Kidney epithelial cell (primary cell): ENCODE data around the gene LRP1-AS. TPM values are rescaled to one million over a fixed set of nuclear protein-coding genes. Genes with fewer than 3 reads are reported as not detected.

ENCODE experiments used
- DNase-seq: peaks from one replicate; pipeline ENCODE4 v3.0.0-alpha.2; 2010; ENCODE audit warnings: low read depth
- H3K27me3 ChIP-seq: 2 replicates; pipeline ENCODE4 v1.6.0; 2011; ENCODE audit warnings: low read length; ENCODE audit not compliant: control insufficient read depth, insufficient read depth
- H3K36me3 ChIP-seq: 2 replicates; pipeline ENCODE4 v1.5.1; 2011; ENCODE audit warnings: low read length; ENCODE audit not compliant: control insufficient read depth, insufficient read depth
- H3K4me3 ChIP-seq: 2 replicates; pipeline ENCODE4 v1.5.1; 2011; ENCODE audit warnings: low read depth, mild to moderate bottlenecking, control low read depth, low read length
- CTCF ChIP-seq: IDR thresholded peaks from 2 replicates; pipeline ENCODE4 v1.5.1; 2011; ENCODE audit warnings: mild to moderate bottlenecking, moderate library complexity, low read length, control low read depth, inconsistent platforms; ENCODE audit not compliant: insufficient read depth, poor library complexity, severe bottlenecking
- total RNA-seq: library from RNA; depleted of rRNA; stranded (reverse); fragments of >200 nt; gene quantifications from 2 replicates; pipeline ENCODE4 v1.2.3, GENCODE V29; 2015

The LRP1-AS gene
- total RNA-seq, 1 donor from 2014 or later = not detected

GRCh38 chr12:57112492-57113294 is 34.7 kb downstream of the LRP1-AS start:
- DNase-seq = no peak

GRCh38 chr12:57111031-57111734 is 36.2 kb downstream of the LRP1-AS start, which contains the start of gene STAT6:
Gene STAT6, minus strand, starts transcription at chr12:57111362. Its CDS starts 3,084 bp downstream, at chr12:57108278.
- Histone ChIP-seq H3K36me3 (peaks cover under 1% of the 10 kb centered on the region), H3K27me3 (no peaks in the 10 kb centered on the region), H3K4me3 (peak within 1 kb of the TSS; percentile 69)
- no peak for DNase-seq
- TF ChIP-seq CTCF = no peak

More at GRCh38 chr12:57112492-57113294, 34.7 kb downstream of the LRP1-AS start:
- Histone ChIP-seq H3K27me3 (no peaks in the 10 kb centered on the region), H3K4me3 (no peak overlapping the region), H3K36me3 (no peaks in the 10 kb centered on the region)
- peak; percentile 76 for TF ChIP-seq CTCF

GRCh38 chr12:57110104-57111030 is 37.1 kb downstream of the LRP1-AS start:
- Histone ChIP-seq H3K36me3 (peaks cover 1% of the 10 kb centered on the region), H3K4me3 (peak overlapping the region; percentile 69), H3K27me3 (no peaks in the 10 kb centered on the region)
- DNase-seq = no peak
- TF ChIP-seq CTCF = no peak

- TF ChIP-seq CTCF = no peak
- Histone ChIP-seq H3K36me3 (peaks cover 1% of the 10 kb centered on the region), H3K4me3 (peak overlapping the region; percentile 69)
Measured at GRCh38 chr12:57109207-57110103, 38.0 kb downstream of the LRP1-AS start.

More at GRCh38 chr12:57109207-57110103, 38.0 kb downstream of the LRP1-AS start:
- no peak for DNase-seq
- no peaks in the 10 kb centered on the region for H3K27me3 ChIP-seq
